ENCODE measurements around the gene G6PC3.

- TF ChIP-seq CTCF (IDR thresholded peaks at IDR 0.05) (no peak), POLR2A (IDR thresholded peaks at IDR 0.05) (no peak)
Observed at GRCh38 chr17:44091200-44091997, 20.9 kb downstream of the G6PC3 start.
